Liver (tissue), 3 donors: Measurements from ENCODE around the gene UGT1A8.

ENCODE experiments used
- ATF3 ChIP-seq: IDR thresholded peaks from 2 replicates; pipeline ENCODE4 v1.6.1; 2016; ENCODE audit warnings: antibody characterized with exemption
- CTCF ChIP-seq: fragments of 150-350 bp; IDR thresholded peaks from 2 replicates; pipeline ENCODE4 v1.5.1; 2017; ENCODE audit warnings: improper control_type of control experiment, low read depth, low read length; ENCODE audit not compliant: missing input control
- EGR1 ChIP-seq, 2 donors: IDR thresholded peaks; 2 replicates each; pipeline ENCODE4 v1.6.1; 2016 to 2018; ENCODE audit warnings: antibody characterized with exemption in 2 of 2, low read depth in 2 of 2
- FOXA1 ChIP-seq: IDR thresholded peaks from 2 replicates; pipeline ENCODE4 v1.6.1; 2016; ENCODE audit warnings: antibody characterized with exemption
- HNF4G ChIP-seq: IDR thresholded peaks from 2 replicates; pipeline ENCODE4 v1.6.1; 2016; ENCODE audit warnings: antibody characterized with exemption
- JUND ChIP-seq, 2 donors: IDR thresholded peaks; 2 replicates each; pipeline ENCODE4 v1.6.1; 2016; ENCODE audit warnings: antibody characterized with exemption in 2 of 2
- RXRA ChIP-seq, 2 donors: IDR thresholded peaks; 2 replicates each; pipeline ENCODE4 v1.6.1; 2017 to 2018; ENCODE audit warnings: antibody characterized with exemption in 2 of 2, mild to moderate bottlenecking in 1 of 2
- YY1 ChIP-seq: IDR thresholded peaks from 2 replicates; pipeline ENCODE4 v1.6.1; 2016; ENCODE audit warnings: antibody characterized with exemption, mild to moderate bottlenecking
- TF ChIP-seq, protein P1 (sequence below): IDR thresholded peaks from 2 replicates; pipeline ENCODE4 v1.6.1; 2016; ENCODE audit warnings: antibody characterized with exemption
- donor health status: healthy.
- donor health status: healthy.

- TF ChIP-seq CTCF = no peak
- TF ChIP-seq HNF4G = no peak
- no peak for TF ChIP-seq ATF3
- TF ChIP-seq FOXA1 = no peak
- no peak for TF ChIP-seq EGR1 (IDR thresholded peaks at IDR 0.05; ENCODE audit: low read depth in 2 of 2)
- TF ChIP-seq JUND (IDR thresholded peaks at IDR 0.05) = no peak
- no peak for TF ChIP-seq YY1
- TF ChIP-seq RXRA (IDR thresholded peaks at IDR 0.05) = no peak
- TF ChIP-seq, protein P1, sequence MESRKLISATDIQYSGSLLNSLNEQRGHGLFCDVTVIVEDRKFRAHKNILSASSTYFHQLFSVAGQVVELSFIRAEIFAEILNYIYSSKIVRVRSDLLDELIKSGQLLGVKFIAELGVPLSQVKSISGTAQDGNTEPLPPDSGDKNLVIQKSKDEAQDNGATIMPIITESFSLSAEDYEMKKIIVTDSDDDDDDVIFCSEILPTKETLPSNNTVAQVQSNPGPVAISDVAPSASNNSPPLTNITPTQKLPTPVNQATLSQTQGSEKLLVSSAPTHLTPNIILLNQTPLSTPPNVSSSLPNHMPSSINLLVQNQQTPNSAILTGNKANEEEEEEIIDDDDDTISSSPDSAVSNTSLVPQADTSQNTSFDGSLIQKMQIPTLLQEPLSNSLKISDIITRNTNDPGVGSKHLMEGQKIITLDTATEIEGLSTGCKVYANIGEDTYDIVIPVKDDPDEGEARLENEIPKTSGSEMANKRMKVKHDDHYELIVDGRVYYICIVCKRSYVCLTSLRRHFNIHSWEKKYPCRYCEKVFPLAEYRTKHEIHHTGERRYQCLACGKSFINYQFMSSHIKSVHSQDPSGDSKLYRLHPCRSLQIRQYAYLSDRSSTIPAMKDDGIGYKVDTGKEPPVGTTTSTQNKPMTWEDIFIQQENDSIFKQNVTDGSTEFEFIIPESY = no peak
These were observed 176.2 kb downstream of the UGT1A8 start for GRCh38 chr2:233793465-233794127.
